HepG2 (cell line): ENCODE results near the gene LRRC4C. TPM values are rescaled to one million over a fixed set of nuclear protein-coding genes. Genes with fewer than 3 reads are reported as not detected.

Source experiments
- ATAC-seq: fragments of 200-7000 bp; cut with Tn5 transposase; 3 replicates; pipeline ENCODE4 v1.9.1; 2020; ENCODE audit warnings: mild to moderate bottlenecking, moderate library complexity
- BruUV-seq: library from RNA; stranded (reverse); fragments of 400-500 nt; replicated peaks from 2 replicates; lab custom pipeline; 2021; lab: Mats Ljungman, UMichigan
- CTCF ChIA-PET: fragments of 300-600 bp; formaldehyde crosslinking; extraction: SDS; loops from one replicate; lab custom pipeline; 2021; ENCODE audit warnings: low total read pairs, inconsistent platforms, low intra/inter-chr PET ratio; lab: Yijun Ruan, JAX
- POLR2A ChIA-PET: fragments of 350-600 bp; sonication (Branson Sonifier 250); formaldehyde crosslinking; loops from one replicate; lab custom pipeline; 2020; ENCODE audit warnings: antibody characterized with exemption, inconsistent platforms; lab: Yijun Ruan, JAX
- DNase-seq: peaks from one replicate; pipeline ENCODE4 v3.0.0-alpha.2; 2015; ENCODE audit warnings: low spot score
- FAIRE-seq: peaks from 3 replicates; lab custom pipeline; 2011; peaks lifted over from hg19 to GRCh38; lab: Jason Lieb, UNC
- H2AFZ ChIP-seq: one replicate; pipeline ENCODE4 v1.6.1; 2011; ENCODE audit warnings: low read length, inconsistent platforms
- H3K27ac ChIP-seq: fragments of 300-600 bp; 3 replicates; pipeline ENCODE4 v1.8.0; 2011; ENCODE audit warnings: mixed run types, mild to moderate bottlenecking, mixed read lengths, low read length, inconsistent platforms; ENCODE audit not compliant: insufficient read depth; ENCODE audit errors: extremely low read length
- H3K27me3 ChIP-seq, 2 experiments: fragments of 200-600 bp in 1 of 2; 2 replicates in 1 of 2; 3 replicates in 1 of 2; pipeline versions ENCODE4 v1.6.0 to v1.8.0; 2011; ENCODE audit warnings: low read length in 2 of 2, mild to moderate bottlenecking in 2 of 2, moderate library complexity in 2 of 2, inconsistent platforms in 1 of 2; ENCODE audit not compliant: insufficient read depth in 2 of 2, control insufficient read depth in 1 of 2
- H3K36me3 ChIP-seq, 2 experiments: fragments of 200-600 bp in 1 of 2; replicated peaks in 1 of 2; 2 replicates in 1 of 2; 3 replicates in 1 of 2; pipeline versions ENCODE4 v1.5.1 to v1.8.0; 2011; ENCODE audit warnings: low read length in 2 of 2, inconsistent platforms in 1 of 2; ENCODE audit not compliant: insufficient read depth in 2 of 2, control insufficient read depth in 1 of 2
- H3K4me1 ChIP-seq: 2 replicates; pipeline ENCODE4 v1.5.1; 2012; ENCODE audit warnings: low read length, inconsistent platforms; ENCODE audit not compliant: insufficient read depth
- H3K4me2 ChIP-seq: 2 replicates; pipeline ENCODE4 v1.6.0; 2011; ENCODE audit warnings: low read depth, low read length, inconsistent platforms
- H3K4me3 ChIP-seq, 3 experiments: fragments of 200-600 bp in 1 of 3; sonication (generic), shearing (Covaris generic) in 1 of 3; replicated peaks in 1 of 3; 2 replicates each; pipeline ENCODE4 v1.5.1; 2011 to 2016; ENCODE audit warnings: low read length in 3 of 3, inconsistent platforms in 2 of 3, low read depth in 2 of 3, mild to moderate bottlenecking in 2 of 3, control low read depth in 1 of 3, mixed read lengths in 1 of 3; ENCODE audit not compliant: insufficient read depth in 1 of 3
- H3K79me2 ChIP-seq: one replicate; pipeline ENCODE4 v1.6.1; 2011; ENCODE audit warnings: low read length, inconsistent platforms; ENCODE audit not compliant: insufficient read depth
- H3K9ac ChIP-seq: 2 replicates; pipeline ENCODE4 v1.6.0; 2011; ENCODE audit warnings: mild to moderate bottlenecking, low read depth, low read length, inconsistent platforms; ENCODE audit not compliant: insufficient read depth
- H3K9me3 ChIP-seq: 2 replicates; pipeline ENCODE4 v1.5.1; 2012; ENCODE audit warnings: mild to moderate bottlenecking, low read length
- H4K20me1 ChIP-seq: 2 replicates; pipeline ENCODE4 v1.6.0; 2011; ENCODE audit warnings: inconsistent platforms, mild to moderate bottlenecking, low read length, moderate library complexity; ENCODE audit not compliant: insufficient read depth
- ATM ChIP-seq: fragments of 450-650 bp; IDR thresholded peaks from 2 replicates; pipeline ENCODE4 v1.7.1; 2017; ENCODE audit warnings: mild to moderate bottlenecking, borderline replicate concordance
- ATRX ChIP-seq: sonication (generic); formaldehyde crosslinking; IDR thresholded peaks from 2 replicates; pipeline ENCODE4 v1.4.0; 2020; ENCODE audit warnings: missing genetic modification reagents, borderline replicate concordance
- JDP2 ChIP-seq: sonication (generic); formaldehyde crosslinking; IDR thresholded peaks from 2 replicates; pipeline ENCODE4 v1.8.1; 2022; ENCODE audit warnings: missing genetic modification reagents, borderline replicate concordance
- KLF15 ChIP-seq: sonication (generic); formaldehyde crosslinking; IDR thresholded peaks from 2 replicates; pipeline ENCODE4 v1.8.1; 2023; ENCODE audit warnings: borderline replicate concordance, mild to moderate bottlenecking, inconsistent platforms, missing genetic modification reagents, mixed read lengths
- KLF9 ChIP-seq: IDR thresholded peaks from 2 replicates; pipeline ENCODE4 v1.6.1; 2016; ENCODE audit warnings: low read depth
- MIER3 ChIP-seq: IDR thresholded peaks from 2 replicates; pipeline ENCODE4 v1.6.1; 2016; ENCODE audit warnings: missing compliant biosample characterization, borderline replicate concordance
- POGZ ChIP-seq: sonication (generic); formaldehyde crosslinking; IDR thresholded peaks from 2 replicates; pipeline ENCODE4 v1.4.0; 2020; ENCODE audit warnings: mild to moderate bottlenecking, missing genetic modification reagents
- RARG ChIP-seq: sonication (generic); formaldehyde crosslinking; IDR thresholded peaks from 2 replicates; pipeline ENCODE4 v1.4.0; 2020; ENCODE audit warnings: low read depth, mild to moderate bottlenecking, missing genetic modification reagents
- SAP130 ChIP-seq: IDR thresholded peaks from 2 replicates; pipeline ENCODE4 v1.6.1; 2016; ENCODE audit warnings: low read depth
- SIX4 ChIP-seq: sonication (generic); formaldehyde crosslinking; IDR thresholded peaks from 2 replicates; pipeline ENCODE4 v1.4.0; 2020; ENCODE audit warnings: missing genetic modification reagents
- ZNF20 ChIP-seq: sonication (generic); formaldehyde crosslinking; IDR thresholded peaks from 2 replicates; pipeline ENCODE4 v1.4.0; 2020; ENCODE audit warnings: mild to moderate bottlenecking, moderate library complexity, missing genetic modification reagents
- ZNF552 ChIP-seq: sonication (generic); formaldehyde crosslinking; IDR thresholded peaks from 2 replicates; pipeline ENCODE4 v1.9.0; 2022; ENCODE audit warnings: missing genetic modification reagents, mild to moderate bottlenecking, borderline replicate concordance
- ZNF563 ChIP-seq: sonication (generic); formaldehyde crosslinking; IDR thresholded peaks from 2 replicates; pipeline ENCODE4 v1.8.0; 2022; ENCODE audit warnings: mild to moderate bottlenecking, moderate library complexity, missing genetic modification reagents
- ZNF878 ChIP-seq: sonication (generic); formaldehyde crosslinking; IDR thresholded peaks from 2 replicates; pipeline ENCODE4 v1.8.1; 2023; ENCODE audit warnings: mild to moderate bottlenecking, missing genetic modification reagents, moderate library complexity
- WGBS: methylation state at CpG from one replicate; pipeline ENCODE4 v1.1.6; 2017; ENCODE audit warnings: low lambda C conversion rate; 5-methylcytosine and 5-hydroxymethylcytosine counted together
- in situ Hi-C: cut with HindIII; loops from 2 replicates; pipeline ENCODE4 v1.10.0; 2017; ENCODE audit warnings: low pct_unique_long_range_greater_than_20kb; ENCODE audit not compliant: extremely low pct_ligation_motif_present
- intact Hi-C: fragments of 100-400 bp; cut with micrococcal nuclease; formaldehyde crosslinking; loops from one replicate; pipeline ENCODE4 v1.10.0; 2022; ENCODE audit not compliant: unreplicated experiment
- polyA plus RNA-seq, 8 experiments: library from polyadenylated mRNA; depleted of rRNA in 3 of 8; stranded (reverse) in 7 of 8; unstranded in 1 of 8; fragments of >200 nt; fragmentation: Illumina TruSeq in 4 of 8; extraction: Trizol in 4 of 8; gene quantifications; 2 replicates each; pipeline versions ENCODE4 v1.2.1 to v1.2.3, GENCODE V29; 2011 to 2016; ENCODE audit warnings: low read depth in 4 of 8, missing spikeins in 1 of 8, mixed read lengths in 1 of 8; ENCODE audit not compliant: insufficient read depth in 1 of 8
- total RNA-seq, 5 experiments: library from RNA; depleted of rRNA; stranded (reverse); fragments of >200 nt; fragmentation: Illumina TruSeq; extraction: Trizol; gene quantifications; 2 replicates each; pipeline ENCODE4 v1.2.3, GENCODE V29; 2016; ENCODE audit warnings: low read depth in 1 of 5
- TF ChIP-seq, protein P1 (sequence below): sonication (generic); formaldehyde crosslinking; IDR thresholded peaks from 2 replicates; pipeline ENCODE4 v1.4.0; 2020; ENCODE audit warnings: missing genetic modification reagents

The LRRC4C gene
- total and polyA plus RNA-seq, 2 of the 13 experiments (the other 11 are each of a cell fraction or from before 2014, with no cell fraction given), result not detected

DNA sequence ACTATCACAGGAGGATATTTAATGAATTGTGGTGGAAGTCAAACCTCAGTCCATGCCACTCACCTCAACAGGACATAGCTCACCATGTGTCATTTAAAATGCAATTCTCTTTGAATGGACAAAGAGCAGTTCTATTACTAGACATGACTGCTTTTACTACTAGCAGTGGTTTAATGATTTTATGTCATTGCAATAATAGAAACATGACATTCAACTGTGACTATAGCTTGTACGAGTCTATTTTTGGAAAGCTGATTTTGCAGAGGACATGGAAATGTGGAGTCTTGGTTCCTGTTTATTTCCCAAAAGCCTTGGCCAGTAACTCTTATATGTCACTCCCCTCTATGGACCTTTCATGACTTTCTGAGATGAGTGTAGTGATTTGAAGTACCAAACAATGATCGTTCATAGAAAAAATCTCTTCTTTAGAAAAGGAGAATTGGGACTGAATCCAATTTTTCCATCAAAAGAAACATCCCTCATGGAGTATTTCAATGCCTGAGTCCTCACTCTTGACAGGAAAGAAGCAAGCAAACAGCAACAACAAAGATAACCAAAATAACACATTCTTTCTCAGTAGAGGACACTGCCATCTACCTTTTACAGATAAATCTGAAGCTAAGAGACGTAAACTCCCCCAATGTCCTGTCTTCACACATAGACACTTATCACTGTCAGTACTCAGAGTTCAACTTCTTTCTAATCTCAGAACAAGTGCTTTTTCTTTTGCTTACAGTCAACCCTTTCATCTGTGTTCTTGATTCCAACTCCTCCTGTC is 233.4 kb downstream of the LRRC4C start:
- in situ Hi-C loops, result no loop called here
- H3K9ac ChIP-seq, result no peak overlapping the region
- no peak for FAIRE-seq
- no peaks in the 10 kb centered on the region for H4K20me1 ChIP-seq
- H3K4me1 ChIP-seq, result no peaks in the 10 kb centered on the region
- H3K27ac ChIP-seq, result no peak overlapping the region
- no peaks in the 10 kb centered on the region for H3K79me2 ChIP-seq
- no peak for TF ChIP-seq ZNF563
- TF ChIP-seq SAP130, result no peak
- no peak for TF ChIP-seq KLF9
- TF ChIP-seq POGZ, result no peak
- no peak for TF ChIP-seq ATM
- TF ChIP-seq, all 625 proteins: peak for 0
- intact Hi-C loops, result no loop called here
- Histone ChIP-seq H3K4me2 (no peak overlapping the region), H3K27me3 (no peaks in the 10 kb centered on the region), H3K9me3 (no peaks in the 10 kb centered on the region), H2AFZ (no peak overlapping the region), H3K36me3 (no peaks in the 10 kb centered on the region), H3K4me3 (no peak overlapping the region)
- ATAC-seq (no peak), DNase-seq (no peak)
- ChIA-PET POLR2A (no interaction called here), CTCF (no interaction called here)
- BruUV-seq, result no TSS peak
- 4% methylated on average over 3 of the region's 3 CpGs for WGBS

DNA sequence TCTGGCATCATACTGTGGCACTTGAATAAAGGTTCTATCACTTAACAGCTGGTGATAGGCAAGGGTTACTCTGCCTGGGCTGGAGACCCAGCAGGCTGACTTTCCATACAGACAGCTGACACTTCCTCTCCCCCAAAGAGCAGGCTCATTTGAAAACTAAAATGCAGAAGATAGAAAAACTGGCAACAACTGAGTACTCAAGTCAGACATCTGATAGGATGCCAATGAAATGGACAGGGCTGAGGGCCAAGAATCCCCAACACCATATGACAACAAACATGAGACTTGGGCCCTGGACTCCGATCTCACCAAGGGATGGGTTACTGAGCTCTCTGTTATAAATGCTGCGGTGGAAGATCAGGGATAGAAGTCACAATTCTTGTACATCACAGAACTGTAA is 237.2 kb downstream of the LRRC4C start:
- in situ Hi-C loops, result no loop called here
- H3K9me3 ChIP-seq, result no peaks in the 10 kb centered on the region
- H3K9ac ChIP-seq, result no peak overlapping the region
- H3K79me2 ChIP-seq, result no peaks in the 10 kb centered on the region
- WGBS, result 0% methylated on average over 2 of the region's 2 CpGs
- DNase-seq (no peak), ATAC-seq (no peak)
- no peaks in the 10 kb centered on the region for H4K20me1 ChIP-seq
- H3K4me1 ChIP-seq, result no peaks in the 10 kb centered on the region
- TF ChIP-seq RARG (CRISPR knock-in tag), result no peak
- TF ChIP-seq, protein P1, sequence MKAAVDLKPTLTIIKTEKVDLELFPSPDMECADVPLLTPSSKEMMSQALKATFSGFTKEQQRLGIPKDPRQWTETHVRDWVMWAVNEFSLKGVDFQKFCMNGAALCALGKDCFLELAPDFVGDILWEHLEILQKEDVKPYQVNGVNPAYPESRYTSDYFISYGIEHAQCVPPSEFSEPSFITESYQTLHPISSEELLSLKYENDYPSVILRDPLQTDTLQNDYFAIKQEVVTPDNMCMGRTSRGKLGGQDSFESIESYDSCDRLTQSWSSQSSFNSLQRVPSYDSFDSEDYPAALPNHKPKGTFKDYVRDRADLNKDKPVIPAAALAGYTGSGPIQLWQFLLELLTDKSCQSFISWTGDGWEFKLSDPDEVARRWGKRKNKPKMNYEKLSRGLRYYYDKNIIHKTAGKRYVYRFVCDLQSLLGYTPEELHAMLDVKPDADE (CRISPR knock-in tag), result no peak
- no peak for TF ChIP-seq ZNF878 (CRISPR knock-in tag)
- TF ChIP-seq ZNF552 (CRISPR knock-in tag), result no peak
- TF ChIP-seq KLF15 (CRISPR knock-in tag), result no peak
- no peak for TF ChIP-seq SIX4
- no peak for TF ChIP-seq ATRX (CRISPR knock-in tag)
- no peak for TF ChIP-seq MIER3 (CRISPR knock-in tag)
- no peak for TF ChIP-seq JDP2 (CRISPR knock-in tag)
- no peak for TF ChIP-seq ZNF20
- TF ChIP-seq, all 625 proteins: peak for 0
- ChIA-PET POLR2A (no interaction called here), CTCF (no interaction called here)
- H2AFZ ChIP-seq, result no peak overlapping the region
- no peaks in the 10 kb centered on the region for H3K36me3 ChIP-seq
- intact Hi-C loops, result no loop called here
- no peaks in the 10 kb centered on the region for H3K27me3 ChIP-seq
- BruUV-seq, result no TSS peak
- H3K4me3 ChIP-seq, result no peak overlapping the region
- no peak overlapping the region for H3K27ac ChIP-seq
- no peak for FAIRE-seq
- H3K4me2 ChIP-seq, result no peak overlapping the region
